Measurements from ENCODE around the gene CFAP61. TPM values are rescaled to one million over a fixed set of nuclear protein-coding genes. Genes with fewer than 3 reads are reported as not detected.

The CFAP61 gene
- total and polyA plus RNA-seq, 9 of the 15 experiments (the other 6 are each of a cell fraction or from before 2014, with no cell fraction given), result 0.11 TPM; not detected in 8

DNA sequence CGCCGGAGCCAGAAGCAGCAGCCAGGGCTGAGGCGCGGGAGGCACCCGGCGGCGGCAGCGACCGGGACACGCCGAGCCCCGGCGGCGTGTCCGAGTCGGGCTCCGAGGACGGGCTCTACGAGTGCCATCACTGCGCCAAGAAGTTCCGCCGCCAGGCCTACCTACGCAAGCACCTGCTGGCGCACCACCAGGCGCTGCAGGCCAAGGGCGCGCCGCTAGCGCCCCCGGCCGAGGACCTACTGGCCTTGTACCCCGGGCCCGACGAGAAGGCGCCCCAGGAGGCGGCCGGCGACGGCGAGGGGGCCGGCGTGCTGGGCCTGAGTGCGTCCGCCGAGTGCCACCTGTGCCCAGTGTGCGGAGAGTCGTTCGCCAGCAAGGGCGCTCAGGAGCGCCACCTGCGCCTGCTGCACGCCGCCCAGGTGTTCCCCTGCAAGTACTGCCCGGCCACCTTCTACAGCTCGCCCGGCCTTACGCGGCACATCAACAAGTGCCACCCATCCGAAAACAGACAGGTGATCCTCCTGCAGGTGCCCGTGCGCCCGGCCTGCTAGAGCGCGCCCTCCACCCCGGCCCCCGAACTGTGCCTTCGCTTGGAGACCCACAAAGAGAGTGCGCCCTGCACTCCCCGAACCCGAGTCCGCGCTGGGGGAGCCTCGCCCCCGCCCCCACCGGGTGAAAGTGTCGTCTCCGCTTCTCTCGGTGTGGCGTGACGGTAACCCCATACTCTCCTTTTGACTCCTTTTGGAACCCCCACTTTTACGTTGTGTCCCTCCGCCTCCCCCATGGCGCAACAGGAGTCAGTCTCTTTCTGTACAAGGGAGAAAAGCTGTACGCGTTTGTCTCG lies 317.1 kb downstream of the CFAP61 start:
- no peaks in the 10 kb centered on the region for H3K36me3 ChIP-seq (ENCODE audit: control insufficient read depth, insufficient read depth, low read length)
- H3K9me1 ChIP-seq (ENCODE audit: control insufficient read depth, insufficient read depth, low read length), result no peaks in the 10 kb centered on the region
- ChIA-PET POLR2A (no interaction called here), CTCF (ENCODE audit: low intra/inter-chr PET ratio) (no interaction called here)
- H3K4me2 ChIP-seq (ENCODE audit: insufficient read depth, low read length), result no peak overlapping the region
- no peak overlapping the region for H3K27ac ChIP-seq (ENCODE audit: extremely low read depth, low read depth, low read length)
- H3K79me2 ChIP-seq (ENCODE audit: control insufficient read depth, insufficient read depth, low read length), result no peaks in the 10 kb centered on the region
- intact Hi-C loops (cut with micrococcal nuclease), result no loop called here
- no peak overlapping the region for H3K9ac ChIP-seq (ENCODE audit: insufficient read depth in 1 of 2, low read depth in 2 of 2, low read length in 2 of 2)
- WGBS (ENCODE audit: insufficient coverage, low coverage, missing lambda C conversion rate), result 66% methylated on average over 14 of the region's 86 CpGs
- in situ Hi-C loops (cut with MboI), result no loop called here
- no peaks in the 10 kb centered on the region for H3K4me1 ChIP-seq (replicated peaks in 1 of 2; ENCODE audit: control insufficient read depth in 2 of 2, insufficient read depth in 2 of 2, low read length in 2 of 2)
- no peak overlapping the region for H2AFZ ChIP-seq (ENCODE audit: low read depth, low read length)
- TF ChIP-seq TAF9B (IDR thresholded peaks at IDR 0.05; ENCODE audit: partially characterized antibody), result no peak
- TF ChIP-seq NELFE (IDR thresholded peaks at IDR 0.05; ENCODE audit: insufficient read depth, insufficient read length), result no peak
- no peak for TF ChIP-seq NRF1 (conservative IDR thresholded peaks at IDR 0.05 in 1 of 2, IDR thresholded peaks at IDR 0.05 in 1 of 2)
- TF ChIP-seq FOXJ2 (tag; IDR thresholded peaks at IDR 0.05), result no peak
- no peak for TF ChIP-seq SIN3B (IDR thresholded peaks at IDR 0.05; ENCODE audit: low read depth)
- no peak for TF ChIP-seq ELF2 (CRISPR knock-in tag; IDR thresholded peaks at IDR 0.05)
- TF ChIP-seq SLC30A9 (CRISPR knock-in tag; IDR thresholded peaks at IDR 0.05), result no peak
- no peak for TF ChIP-seq ZNF445 (CRISPR knock-in tag; IDR thresholded peaks at IDR 0.05; ENCODE audit: low read depth)
- no peak for TF ChIP-seq NFATC3 (IDR thresholded peaks at IDR 0.05)
- peaks cover 0 to 16% of the 10 kb centered on the region in 2 experiments; a peak in 1 of 5 replicates for H3K27me3 ChIP-seq (ENCODE audit: control insufficient read depth in 2 of 2, insufficient read depth in 2 of 2, low read length in 2 of 2)
- BruUV-seq (replicated peaks), result no TSS peak
- FAIRE-seq (no peak), DNase-seq (ENCODE audit: extremely low read depth in 1 of 4, low spot score in 3 of 4) (no peak), ATAC-seq (no peak)
- H4K20me1 ChIP-seq (replicated peaks; ENCODE audit: control insufficient read depth, insufficient read depth, low read length), result no peaks in the 10 kb centered on the region
- H3K4me3 ChIP-seq, result no peak overlapping the region
- no peaks in the 10 kb centered on the region for H3K9me3 ChIP-seq (replicated peaks; ENCODE audit: control insufficient read depth, insufficient read depth, low read depth, low read length)
